ENCODE results near the gene RNF220. TPM values are rescaled to one million over a fixed set of nuclear protein-coding genes. Genes with fewer than 3 reads are reported as not detected.

The RNF220 gene
- total RNA-seq, 1 donor = 53.2 TPM

GRCh38 chr1:44596511-44596910 is 191.5 kb downstream of the RNF220 start:
- Histone ChIP-seq H3K4me1 (ENCODE audit: insufficient read depth, low read length) (peaks cover 3% of the 10 kb centered on the region), H3K4me2 (ENCODE audit: insufficient read depth, low read length) (no peak overlapping the region), H3K36me3 (ENCODE audit: insufficient read depth, low read length) (no peaks in the 10 kb centered on the region), H3K27me3 (ENCODE audit: insufficient read depth, low read length) (peaks cover 44% of the 10 kb centered on the region), H3K4me3 (ENCODE audit: insufficient read depth, low read length) (no peak overlapping the region), H3K9me3 (ENCODE audit: low read depth, low read length) (no peaks in the 10 kb centered on the region), H4K20me1 (ENCODE audit: insufficient read depth, low read length) (no peaks in the 10 kb centered on the region), H3K79me2 (ENCODE audit: insufficient read depth, low read length) (no peaks in the 10 kb centered on the region), H2AFZ (ENCODE audit: low read length) (no peak overlapping the region), H3K27ac (ENCODE audit: low read depth, low read length) (no peak overlapping the region)
- TF ChIP-seq CTCF (IDR thresholded peaks at IDR 0.05; ENCODE audit: extremely low read depth, low read depth, low read length) = no peak
- no peak for DNase-seq (ENCODE audit: insufficient read length, low spot score, missing footprints)

GRCh38 chr1:44598167-44598566 is 193.1 kb downstream of the RNF220 start:
- no peaks in the 10 kb centered on the region for H3K79me2 ChIP-seq (ENCODE audit: insufficient read depth, low read length)
- no peak overlapping the region for H2AFZ ChIP-seq (ENCODE audit: low read length)
- peaks cover 60% of the 10 kb centered on the region for H3K27me3 ChIP-seq (ENCODE audit: insufficient read depth, low read length)
- no peaks in the 10 kb centered on the region for H3K36me3 ChIP-seq (ENCODE audit: insufficient read depth, low read length)
- TF ChIP-seq CTCF (IDR thresholded peaks at IDR 0.05; ENCODE audit: extremely low read depth, low read depth, low read length) = no peak
- DNase-seq (ENCODE audit: insufficient read length, low spot score, missing footprints) = no peak
- no peak overlapping the region for H3K4me3 ChIP-seq (ENCODE audit: insufficient read depth, low read length)
- H3K4me1 ChIP-seq (ENCODE audit: insufficient read depth, low read length) = no peaks in the 10 kb centered on the region
- no peaks in the 10 kb centered on the region for H4K20me1 ChIP-seq (ENCODE audit: insufficient read depth, low read length)
- no peak overlapping the region for H3K4me2 ChIP-seq (ENCODE audit: insufficient read depth, low read length)
- H3K9me3 ChIP-seq (ENCODE audit: low read depth, low read length) = no peaks in the 10 kb centered on the region
- no peak overlapping the region for H3K27ac ChIP-seq (ENCODE audit: low read depth, low read length)

- H4K20me1 ChIP-seq (ENCODE audit: insufficient read depth, low read length) = no peaks in the 10 kb centered on the region
- no peaks in the 10 kb centered on the region for H3K36me3 ChIP-seq (ENCODE audit: insufficient read depth, low read length)
- H3K4me2 ChIP-seq (ENCODE audit: insufficient read depth, low read length) = no peak overlapping the region
- no peaks in the 10 kb centered on the region for H3K79me2 ChIP-seq (ENCODE audit: insufficient read depth, low read length)
- H3K27ac ChIP-seq (ENCODE audit: low read depth, low read length) = no peak overlapping the region
- no peak overlapping the region for H3K4me3 ChIP-seq (ENCODE audit: insufficient read depth, low read length)
- TF ChIP-seq CTCF (IDR thresholded peaks at IDR 0.05; ENCODE audit: extremely low read depth, low read depth, low read length) = no peak
- no peak overlapping the region for H2AFZ ChIP-seq (ENCODE audit: low read length)
- peaks cover 61% of the 10 kb centered on the region for H3K27me3 ChIP-seq (ENCODE audit: insufficient read depth, low read length)
- no peaks in the 10 kb centered on the region for H3K9me3 ChIP-seq (ENCODE audit: low read depth, low read length)
- no peaks in the 10 kb centered on the region for H3K4me1 ChIP-seq (ENCODE audit: insufficient read depth, low read length)
- no peak for DNase-seq (ENCODE audit: insufficient read length, low spot score, missing footprints)
Observed at GRCh38 chr1:44602634-44603628, 197.9 kb downstream of the RNF220 start.

- DNase-seq (ENCODE audit: insufficient read length, low spot score, missing footprints) = no peak
- H3K27me3 ChIP-seq (ENCODE audit: insufficient read depth, low read length) = peaks cover 53% of the 10 kb centered on the region
Observed at GRCh38 chr1:44603718-44604117, 198.7 kb downstream of the RNF220 start.

More at GRCh38 chr1:44603718-44604117, 198.7 kb downstream of the RNF220 start:
- H3K9me3 ChIP-seq (ENCODE audit: low read depth, low read length) = no peaks in the 10 kb centered on the region
- H3K79me2 ChIP-seq (ENCODE audit: insufficient read depth, low read length) = no peaks in the 10 kb centered on the region
- no peaks in the 10 kb centered on the region for H3K36me3 ChIP-seq (ENCODE audit: insufficient read depth, low read length)
- no peak for TF ChIP-seq CTCF (IDR thresholded peaks at IDR 0.05; ENCODE audit: extremely low read depth, low read depth, low read length)
- H4K20me1 ChIP-seq (ENCODE audit: insufficient read depth, low read length) = no peaks in the 10 kb centered on the region
- H3K27ac ChIP-seq (ENCODE audit: low read depth, low read length) = no peak overlapping the region
- H3K4me2 ChIP-seq (ENCODE audit: insufficient read depth, low read length) = no peak overlapping the region
- H3K4me3 ChIP-seq (ENCODE audit: insufficient read depth, low read length) = no peak overlapping the region
- no peak overlapping the region for H2AFZ ChIP-seq (ENCODE audit: low read length)
- H3K4me1 ChIP-seq (ENCODE audit: insufficient read depth, low read length) = no peaks in the 10 kb centered on the region

Data from osteoblast (primary cell).